A549 treated with CpdA at 1 μM for 4 hours (cell line): ENCODE measurements around the gene NXPE4. TPM values are rescaled to one million over a fixed set of nuclear protein-coding genes. Genes with fewer than 3 reads are reported as not detected.

Experiments used
- total RNA-seq: library from RNA; stranded (reverse); fragments of 200-300 nt; extraction: Qiagen RNA extraction; gene quantifications from 5 replicates; pipeline ENCODE4 v1.2.3, GENCODE V29; 2022; ENCODE audit warnings: low read depth

The NXPE4 gene
- not detected in 5 replicates for total RNA-seq

DNA sequence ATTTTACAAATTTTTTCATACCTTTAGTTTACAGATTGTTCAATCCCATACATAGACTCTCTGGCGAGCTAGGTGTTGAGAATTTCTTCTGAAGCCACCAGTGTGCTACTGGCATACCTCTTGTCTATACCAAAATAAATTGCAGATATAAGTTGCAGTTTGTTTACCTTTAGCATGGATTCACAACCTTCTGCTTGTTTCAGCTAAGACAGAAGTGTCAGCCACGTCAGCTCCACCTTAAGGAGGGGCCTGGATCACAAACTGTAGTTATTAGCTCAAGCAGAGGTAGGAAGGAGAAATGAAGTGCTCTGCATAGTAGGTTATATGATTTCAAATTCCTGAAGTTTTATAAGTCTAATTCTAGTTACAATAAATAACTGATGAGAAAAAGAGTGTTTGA, at the start of gene NXPE4:
NXPE4 (minus strand) TSS at position 216 of the 400 bp plus-strand sequence. CDS start 1,027 bp downstream, outside the sequence.

DNA sequence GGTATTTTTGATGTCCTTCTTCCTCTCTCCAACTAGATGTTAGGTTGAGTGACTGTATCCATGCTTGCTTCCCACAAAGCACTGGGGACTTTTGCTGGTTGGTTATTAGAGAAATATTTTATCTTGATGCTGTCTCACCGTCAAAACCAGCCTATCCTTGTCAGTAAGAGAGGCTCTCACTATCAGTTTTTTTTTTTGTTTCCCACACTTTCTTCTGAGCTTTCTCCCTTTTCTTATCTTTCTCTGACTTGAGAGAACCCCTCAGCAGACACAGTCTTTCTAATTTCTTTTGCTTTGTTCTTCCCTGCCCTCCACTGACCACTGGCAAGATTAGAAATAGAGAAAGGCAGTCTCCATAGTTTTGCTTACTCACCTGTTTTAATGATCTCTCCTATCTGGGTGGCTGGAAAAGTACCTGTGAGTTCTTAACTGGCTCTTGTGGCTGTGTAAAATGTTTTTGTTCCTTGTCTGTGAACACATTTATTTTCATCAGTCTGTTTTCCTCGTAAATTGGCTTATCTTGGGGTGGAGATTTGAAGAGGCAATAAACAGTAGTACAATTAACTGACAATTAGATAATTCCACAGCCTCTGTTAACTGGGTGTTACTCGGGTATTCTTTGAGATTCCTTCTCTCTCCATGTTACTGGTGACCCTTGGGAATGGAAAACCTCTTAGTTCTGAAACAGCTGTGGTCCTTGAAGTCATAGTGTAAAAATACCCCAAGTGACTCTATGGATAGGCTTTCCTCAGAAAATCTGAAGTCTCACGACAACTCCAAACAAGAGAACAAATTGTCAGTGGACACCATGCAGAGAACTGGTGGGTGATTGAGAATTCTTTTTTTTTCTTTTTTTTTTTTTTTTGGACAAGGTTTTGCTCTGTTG, 35.9 kb downstream of the NXPE4 start, which contains the start of gene NXPE1:
NXPE1 (minus strand) TSS at position 457 of the 886 bp plus-strand sequence. CDS start 8,680 bp downstream, outside the sequence.

Other genes with a start within 250 kb of the NXPE4 start
- 3.1 to 4.1 TPM (median 3.9 TPM) in 5 replicates for gene C11orf71, start 195.3 kb downstream of the NXPE4 start, total RNA-seq
- 19.9 to 36.1 TPM (median 26.0 TPM) in 5 replicates for gene RBM7, start 195.1 kb downstream of the NXPE4 start, total RNA-seq
- gene REXO2, start 156.3 kb downstream of the NXPE4 start, total RNA-seq = 92.5 to 113 TPM (median 100 TPM) in 5 replicates
- gene NXPE1, start 35.9 kb downstream of the NXPE4 start, total RNA-seq = not detected in 5 replicates
- not detected in 5 replicates for gene NXPE2, start 82.7 kb upstream of the NXPE4 start, total RNA-seq